ENCODE measurements around the gene RENBP. TPM values are rescaled to one million over a fixed set of nuclear protein-coding genes. Genes with fewer than 3 reads are reported as not detected.
A peak's percentile ranks its signal among the peaks of the same experiment; 100 is the strongest.

Gene RENBP
- total RNA-seq, 2 donors from 2014 or later = 12.0 to 17.5 TPM

DNA sequence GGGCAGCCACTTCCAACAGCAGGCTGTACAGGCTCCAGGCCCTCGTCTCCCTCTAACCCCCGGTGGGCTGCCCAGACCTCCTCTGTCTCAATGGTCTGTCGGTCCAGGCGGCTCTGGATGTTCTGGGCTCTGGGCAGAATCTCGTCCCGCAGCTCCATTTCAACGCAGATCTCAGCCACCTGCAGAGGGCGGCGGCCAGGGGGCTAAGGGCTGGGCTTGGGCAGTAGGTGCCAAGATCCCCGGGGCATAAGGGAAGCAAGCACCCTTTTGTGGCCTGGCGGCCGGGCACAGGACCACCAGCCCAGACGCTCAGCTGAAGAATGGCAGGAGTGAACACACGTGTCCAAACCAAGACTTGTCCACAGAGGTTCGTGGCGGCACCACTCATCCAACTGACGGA lies 30.7 kb downstream of the RENBP start:
- no peaks in the 10 kb centered on the region for H3K36me3 ChIP-seq (ENCODE audit: control insufficient read depth, insufficient read depth, low read length)
- Mint-ChIP-seq H3K4me3 (no peak overlapping the region), H3K36me3 (ENCODE audit: low read depth) (peaks cover 28% of the 10 kb centered on the region), H3K9me3 (peaks cover 58% of the 10 kb centered on the region), H3K27me3 (ENCODE audit: insufficient read depth) (no peaks in the 10 kb centered on the region), H3K27ac (no peak overlapping the region), H3K4me1 (no peaks in the 10 kb centered on the region)
- TF ChIP-seq, protein P1, sequence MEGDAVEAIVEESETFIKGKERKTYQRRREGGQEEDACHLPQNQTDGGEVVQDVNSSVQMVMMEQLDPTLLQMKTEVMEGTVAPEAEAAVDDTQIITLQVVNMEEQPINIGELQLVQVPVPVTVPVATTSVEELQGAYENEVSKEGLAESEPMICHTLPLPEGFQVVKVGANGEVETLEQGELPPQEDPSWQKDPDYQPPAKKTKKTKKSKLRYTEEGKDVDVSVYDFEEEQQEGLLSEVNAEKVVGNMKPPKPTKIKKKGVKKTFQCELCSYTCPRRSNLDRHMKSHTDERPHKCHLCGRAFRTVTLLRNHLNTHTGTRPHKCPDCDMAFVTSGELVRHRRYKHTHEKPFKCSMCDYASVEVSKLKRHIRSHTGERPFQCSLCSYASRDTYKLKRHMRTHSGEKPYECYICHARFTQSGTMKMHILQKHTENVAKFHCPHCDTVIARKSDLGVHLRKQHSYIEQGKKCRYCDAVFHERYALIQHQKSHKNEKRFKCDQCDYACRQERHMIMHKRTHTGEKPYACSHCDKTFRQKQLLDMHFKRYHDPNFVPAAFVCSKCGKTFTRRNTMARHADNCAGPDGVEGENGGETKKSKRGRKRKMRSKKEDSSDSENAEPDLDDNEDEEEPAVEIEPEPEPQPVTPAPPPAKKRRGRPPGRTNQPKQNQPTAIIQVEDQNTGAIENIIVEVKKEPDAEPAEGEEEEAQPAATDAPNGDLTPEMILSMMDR (conservative IDR thresholded peaks at IDR 0.05) = no peak
- H3K4me3 ChIP-seq (ENCODE audit: low read length) = no peak overlapping the region
- DNase-seq = peak; percentile 30
- H3K9ac ChIP-seq (ENCODE audit: extremely low read depth, low read length, poor library complexity, severe bottlenecking) = no peak overlapping the region
- H3K4me1 ChIP-seq (ENCODE audit: control insufficient read depth, insufficient read depth, low read length) = no peaks in the 10 kb centered on the region
- no peaks in the 10 kb centered on the region for H3K9me3 ChIP-seq (ENCODE audit: control insufficient read depth, low read length)
- 93 to 94% methylated on average over 3 to 17 of the region's 17 CpGs for WGBS, 2 experiments (ENCODE audit: insufficient coverage in 1 of 2, insufficient read length in 1 of 2)
- H3K27me3 ChIP-seq (ENCODE audit: control insufficient read depth, insufficient read depth, low read length, poor library complexity, severe bottlenecking) = no peaks in the 10 kb centered on the region
- H3K27ac ChIP-seq (ENCODE audit: low read depth, low read length) = no peak overlapping the region

DNA sequence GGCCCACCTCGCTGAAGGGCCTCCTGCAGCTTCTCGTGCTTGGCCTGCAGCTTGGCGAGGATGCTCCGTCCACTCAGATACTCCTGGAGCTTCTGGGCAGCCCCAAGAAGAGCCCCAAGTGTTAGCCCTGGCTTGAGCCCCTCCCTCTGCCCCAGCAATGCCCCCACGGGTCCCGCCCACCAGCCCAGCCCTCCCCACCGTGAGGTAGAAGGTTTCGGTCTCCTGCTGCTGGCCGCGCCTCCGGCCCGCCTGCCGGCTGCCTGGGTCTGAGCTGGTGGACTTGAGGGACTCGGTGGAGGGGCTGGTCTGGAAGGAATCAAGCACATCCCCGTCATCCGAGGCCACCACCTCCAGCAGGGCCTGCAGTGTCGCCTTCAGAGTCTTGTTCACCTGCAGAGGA lies 31.2 kb downstream of the RENBP start:
- TF ChIP-seq, protein P1 (conservative IDR thresholded peaks at IDR 0.05) = no peak
- Histone ChIP-seq H3K27me3 (ENCODE audit: control insufficient read depth, insufficient read depth, low read length, poor library complexity, severe bottlenecking) (no peaks in the 10 kb centered on the region), H3K9ac (ENCODE audit: extremely low read depth, low read length, poor library complexity, severe bottlenecking) (no peak overlapping the region), H3K4me3 (ENCODE audit: low read length) (no peak overlapping the region), H3K36me3 (ENCODE audit: control insufficient read depth, insufficient read depth, low read length) (no peaks in the 10 kb centered on the region), H3K4me1 (ENCODE audit: control insufficient read depth, insufficient read depth, low read length) (no peaks in the 10 kb centered on the region), H3K9me3 (ENCODE audit: control insufficient read depth, low read length) (no peaks in the 10 kb centered on the region), H3K27ac (ENCODE audit: low read depth, low read length) (no peak overlapping the region)
- Mint-ChIP-seq H3K4me1 (no peaks in the 10 kb centered on the region), H3K36me3 (ENCODE audit: low read depth) (peaks cover 26% of the 10 kb centered on the region), H3K4me3 (no peak overlapping the region), H3K27ac (no peak overlapping the region), H3K9me3 (peaks cover 58% of the 10 kb centered on the region), H3K27me3 (ENCODE audit: insufficient read depth) (no peaks in the 10 kb centered on the region)
- DNase-seq = peak; percentile 44
- WGBS, 2 experiments (ENCODE audit: insufficient coverage in 1 of 2, insufficient read length in 1 of 2) = 87 to 96% methylated on average over 4 to 16 of the region's 17 CpGs

DNA sequence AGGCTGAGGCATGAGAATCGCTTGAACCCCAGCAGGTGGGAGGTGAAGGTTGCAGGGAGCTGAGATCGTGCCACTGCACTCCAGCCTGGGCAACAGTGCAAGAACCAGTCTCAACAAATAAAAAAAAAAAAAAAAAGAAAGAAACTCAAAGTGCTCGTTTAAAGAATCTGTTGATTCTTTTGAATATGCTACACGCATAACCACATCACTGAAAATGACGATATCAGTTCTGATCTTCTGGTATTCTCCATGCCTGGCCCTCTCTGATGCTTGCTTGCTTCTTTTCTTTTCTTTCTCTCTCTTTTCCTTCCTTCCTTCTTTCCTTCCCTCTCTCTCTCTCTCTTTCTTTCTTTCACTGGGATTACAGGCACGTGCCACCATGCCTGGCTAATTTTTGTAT lies 32.6 kb downstream of the RENBP start:
- no peak overlapping the region for H3K4me3 ChIP-seq (ENCODE audit: low read length)
- TF ChIP-seq, protein P1 (conservative IDR thresholded peaks at IDR 0.05) = no peak
- H3K9me3 ChIP-seq (ENCODE audit: control insufficient read depth, low read length) = no peaks in the 10 kb centered on the region
- WGBS, 2 experiments (ENCODE audit: insufficient coverage in 1 of 2, insufficient read length in 1 of 2) = 96 to 100% methylated on average over 3 to 5 of the region's 6 CpGs
- no peaks in the 10 kb centered on the region for H3K36me3 ChIP-seq (ENCODE audit: control insufficient read depth, insufficient read depth, low read length)
- no peaks in the 10 kb centered on the region for H3K4me1 Mint-ChIP-seq
- peaks cover 18% of the 10 kb centered on the region for H3K36me3 Mint-ChIP-seq (ENCODE audit: low read depth)
- H3K27me3 Mint-ChIP-seq (ENCODE audit: insufficient read depth) = no peaks in the 10 kb centered on the region
- H3K9ac ChIP-seq (ENCODE audit: extremely low read depth, low read length, poor library complexity, severe bottlenecking) = no peak overlapping the region
- no peaks in the 10 kb centered on the region for H3K4me1 ChIP-seq (ENCODE audit: control insufficient read depth, insufficient read depth, low read length)
- H3K27ac ChIP-seq (ENCODE audit: low read depth, low read length) = no peak overlapping the region
- no peaks in the 10 kb centered on the region for H3K27me3 ChIP-seq (ENCODE audit: control insufficient read depth, insufficient read depth, low read length, poor library complexity, severe bottlenecking)
- no peak for DNase-seq
- H3K4me3 Mint-ChIP-seq = no peak overlapping the region
- H3K9me3 Mint-ChIP-seq = peaks cover 59% of the 10 kb centered on the region
- no peak overlapping the region for H3K27ac Mint-ChIP-seq
